ENCODE measurements around the gene HTR2A.

GRCh38 chr13:46797501-46798237 lies 99.2 kb downstream of the HTR2A start:
- TF ChIP-seq CTCF (IDR thresholded peaks at IDR 0.05), result no peak
- TF ChIP-seq SIN3A (IDR thresholded peaks at IDR 0.05; ENCODE audit: borderline replicate concordance, insufficient read depth, low read depth, low read length), result no peak
- TF ChIP-seq POLR2AphosphoS5 (IDR thresholded peaks at IDR 0.05; ENCODE audit: low read depth, low read length), result no peak
- no peak for TF ChIP-seq REST (IDR thresholded peaks at IDR 0.05; ENCODE audit: insufficient read depth in 1 of 2, low read depth in 2 of 2, low read length in 1 of 2)
